NCI-H1930 (cell line): Measurements from ENCODE around the gene STK32A.

ENCODE experiments used
- DNase-seq, 2 experiments: peaks; one replicate each; lab custom pipeline; 2025; lab: John Stamatoyannopoulos, UW

The STK32A gene

DNA sequence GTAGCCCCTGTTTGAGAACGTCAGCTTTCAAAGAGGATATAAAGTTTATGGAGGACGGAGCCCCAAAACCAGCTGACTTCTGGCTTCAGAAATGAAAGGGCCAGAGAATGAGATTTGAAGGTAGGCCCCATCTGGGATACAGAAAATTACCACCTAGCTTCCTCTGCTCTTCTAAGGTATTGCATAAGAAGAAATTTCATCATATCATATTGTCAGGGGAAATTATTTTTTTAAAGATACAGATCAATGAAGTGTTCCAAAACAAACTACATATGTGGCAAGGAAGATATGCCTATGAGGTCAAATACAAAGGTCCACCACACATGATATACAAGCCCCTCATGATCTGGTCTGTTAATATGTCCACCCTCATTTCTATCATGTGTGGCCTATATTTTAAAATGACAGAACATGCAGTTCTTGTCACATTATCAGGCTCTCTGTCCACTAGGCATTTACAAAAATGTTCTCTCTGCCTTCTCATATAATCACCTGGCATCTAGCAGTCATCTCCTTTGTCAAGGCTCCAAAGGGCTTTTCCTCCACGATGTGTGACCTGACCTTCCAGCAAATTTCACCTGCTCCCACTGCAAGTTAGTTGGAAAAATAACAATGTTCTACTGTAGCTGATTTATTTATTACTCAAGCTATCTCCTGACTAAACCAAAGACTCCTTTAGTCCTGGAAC, 192.0 kb downstream of the STK32A start:
- no peak for DNase-seq

DNA sequence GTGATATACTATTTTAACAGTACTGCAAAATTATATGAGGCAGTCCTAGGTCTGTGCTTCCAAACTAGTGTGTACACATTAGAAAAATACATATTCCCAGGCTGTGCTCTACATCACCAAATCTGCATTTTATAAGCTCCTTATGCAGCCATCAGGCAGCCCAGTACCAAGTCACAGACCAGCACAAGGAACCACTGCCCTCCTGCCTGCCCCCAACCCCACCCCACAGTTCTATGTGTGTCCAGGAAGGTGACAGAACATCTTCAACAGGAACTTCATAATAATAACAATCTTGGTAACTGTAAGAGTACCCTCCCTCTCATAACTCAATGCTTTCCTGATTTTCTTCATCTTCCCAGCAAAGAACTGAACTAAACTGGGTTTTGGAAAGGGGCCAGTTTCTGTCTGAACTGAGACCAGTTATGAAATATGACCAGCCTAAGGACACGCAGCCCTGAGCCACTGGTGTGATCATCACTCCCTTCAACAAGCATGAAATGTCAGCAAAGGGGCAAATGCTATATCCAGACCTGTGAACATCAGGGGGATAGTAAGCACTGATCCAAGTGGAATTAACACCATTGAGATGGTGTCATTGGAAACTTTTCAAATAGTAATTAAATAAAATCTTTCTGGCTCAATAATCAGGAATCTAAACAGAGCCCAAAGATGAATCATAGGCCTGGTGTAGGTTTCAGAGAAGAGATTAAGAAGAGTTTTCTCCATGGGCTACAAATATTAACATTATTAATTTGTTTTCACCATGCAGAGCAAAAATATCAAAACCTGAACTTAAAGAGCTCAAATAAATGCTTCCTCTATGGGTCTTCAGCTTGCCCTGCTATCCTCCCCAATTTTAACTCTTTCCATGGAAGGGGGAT, 192.9 kb downstream of the STK32A start:
- DNase-seq: no peak

DNA sequence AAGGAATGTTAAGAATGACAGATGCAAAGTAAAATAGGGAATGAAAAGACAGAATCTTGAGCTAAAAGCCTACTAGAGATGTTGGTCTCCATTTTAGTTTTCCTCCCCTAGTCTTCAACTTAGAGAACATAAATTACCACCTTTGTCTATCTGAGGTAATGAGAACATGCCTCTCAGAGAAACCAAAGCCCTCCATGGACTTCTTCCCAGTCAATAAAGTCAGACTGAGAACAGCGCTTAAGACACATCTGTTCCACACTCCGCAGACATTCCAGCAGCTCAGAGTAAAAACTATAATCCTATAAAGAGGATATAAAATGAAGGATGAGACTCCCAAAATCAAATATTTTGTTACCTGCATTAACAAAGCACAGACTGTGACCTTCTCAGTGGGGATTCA, 195.8 kb downstream of the STK32A start:
- no peak for DNase-seq

DNA sequence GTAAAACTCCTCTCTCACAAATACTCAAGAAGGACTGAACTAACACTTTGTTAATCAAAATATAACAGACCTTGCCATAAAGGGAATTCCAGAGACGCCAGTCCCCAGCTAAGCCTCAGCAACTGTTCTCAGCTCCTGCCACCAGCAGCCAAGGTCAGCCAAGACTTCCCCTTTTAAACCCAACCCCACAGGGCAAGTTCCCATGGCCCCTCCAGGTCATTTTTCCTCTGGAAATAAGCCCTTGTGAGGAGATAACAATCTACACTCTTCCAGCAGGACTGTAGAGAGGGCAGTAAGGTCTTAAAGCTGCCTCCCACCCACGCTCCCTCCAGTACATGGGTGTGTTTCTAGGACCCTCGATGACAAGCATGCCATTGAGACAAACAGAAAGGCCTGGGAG, 196.8 kb downstream of the STK32A start:
- DNase-seq: no peak

DNA sequence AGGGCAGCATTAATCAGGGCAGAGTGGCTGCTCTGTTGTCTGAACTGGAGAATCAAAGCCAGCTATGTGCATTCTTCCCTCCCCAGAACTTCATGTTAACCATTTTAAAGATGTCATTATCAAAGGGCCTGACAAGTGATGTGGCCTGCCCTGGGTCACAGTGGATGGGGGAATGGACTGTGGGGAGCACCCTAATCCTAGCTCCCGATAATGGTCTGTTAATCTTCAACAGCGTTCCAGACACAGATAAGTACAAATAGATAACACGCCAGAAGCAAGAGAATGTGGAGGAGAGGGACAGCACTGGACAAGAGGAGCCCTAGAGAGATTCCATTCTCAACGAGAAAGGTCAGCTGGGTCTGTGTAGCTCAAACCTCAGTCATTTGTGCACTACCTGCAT, 197.5 kb downstream of the STK32A start:
- no peak for DNase-seq

DNA sequence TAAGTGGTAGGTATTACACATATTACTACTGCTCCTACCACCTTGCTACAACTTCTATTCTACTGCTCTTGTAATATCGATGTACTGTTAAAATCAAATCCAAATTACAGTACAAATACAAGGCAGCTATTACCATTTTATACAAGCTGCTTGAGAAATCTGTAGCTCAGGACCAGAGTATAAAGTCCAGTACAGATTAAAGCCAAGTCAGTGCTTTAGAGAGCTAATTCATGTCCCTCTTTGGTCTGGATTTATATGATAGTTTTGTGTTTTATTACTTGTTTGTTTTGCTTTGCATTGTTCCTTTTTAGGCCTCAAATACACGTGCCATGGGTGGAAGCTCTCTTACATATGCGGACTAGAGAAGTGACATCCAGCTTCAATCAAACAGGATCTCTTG, 199.2 kb downstream of the STK32A start:
- DNase-seq: no peak

DNA sequence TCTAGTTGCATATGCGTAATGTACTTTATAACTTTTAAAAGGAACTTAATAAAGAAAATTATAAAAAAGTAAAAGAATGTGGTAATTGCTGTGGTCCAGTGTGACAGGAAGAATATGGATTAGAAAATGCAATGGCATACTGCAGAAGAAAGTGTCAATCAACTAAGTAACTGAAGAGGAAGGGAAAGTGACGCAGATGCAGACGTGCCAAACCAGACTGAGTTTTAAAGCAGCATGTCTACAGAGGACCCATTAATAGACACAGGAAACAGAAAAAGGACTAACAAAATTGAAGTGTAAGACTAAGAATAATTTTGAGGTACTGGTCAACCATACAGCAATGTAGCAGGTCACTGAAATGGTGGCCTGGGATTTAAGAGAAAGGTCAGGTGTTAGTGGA, 201.8 kb downstream of the STK32A start:
- no peak for DNase-seq

DNA sequence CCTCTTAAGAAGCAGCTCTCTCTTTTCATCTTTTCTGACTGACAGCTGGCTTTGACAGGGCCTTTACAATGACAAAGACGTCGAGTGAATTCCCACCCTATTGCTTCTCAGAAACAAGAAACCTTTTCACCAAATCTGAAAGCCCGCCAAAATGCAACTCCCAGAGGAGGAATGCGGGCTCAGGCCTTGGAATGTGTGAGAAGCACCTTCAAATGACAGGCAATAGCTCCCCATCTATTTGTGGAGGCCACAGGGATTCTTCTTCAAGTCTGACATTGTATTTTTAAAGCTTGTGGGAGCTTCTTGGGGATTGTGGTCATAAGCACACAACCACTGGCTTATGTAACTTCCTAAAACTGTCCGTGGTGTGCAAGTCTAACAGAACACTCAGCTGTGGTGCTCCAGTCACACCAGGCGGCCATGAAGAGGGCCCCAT, 202.4 kb downstream of the STK32A start:
- DNase-seq: no peak
